ENCODE data around the gene SAMM50.

DNA sequence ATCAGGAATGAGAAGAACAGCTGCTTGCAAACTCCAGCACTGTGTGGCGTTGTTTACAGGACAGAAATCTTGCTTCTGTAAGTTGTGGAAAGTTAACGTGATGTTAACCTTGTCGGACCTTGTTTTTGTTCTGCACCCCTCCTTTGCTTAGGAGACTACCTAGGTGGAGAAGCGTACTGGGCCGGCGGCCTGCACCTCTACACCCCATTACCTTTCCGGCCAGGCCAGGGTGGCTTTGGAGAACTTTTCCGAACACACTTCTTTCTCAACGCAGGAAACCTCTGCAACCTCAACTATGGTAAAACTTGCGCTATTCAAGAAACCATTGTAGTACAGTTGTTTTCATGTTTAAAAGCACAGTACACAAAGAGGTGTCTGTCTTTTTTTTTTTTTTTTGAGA lies 33.7 kb downstream of the SAMM50 start:
- TF ChIP-seq, protein P1, sequence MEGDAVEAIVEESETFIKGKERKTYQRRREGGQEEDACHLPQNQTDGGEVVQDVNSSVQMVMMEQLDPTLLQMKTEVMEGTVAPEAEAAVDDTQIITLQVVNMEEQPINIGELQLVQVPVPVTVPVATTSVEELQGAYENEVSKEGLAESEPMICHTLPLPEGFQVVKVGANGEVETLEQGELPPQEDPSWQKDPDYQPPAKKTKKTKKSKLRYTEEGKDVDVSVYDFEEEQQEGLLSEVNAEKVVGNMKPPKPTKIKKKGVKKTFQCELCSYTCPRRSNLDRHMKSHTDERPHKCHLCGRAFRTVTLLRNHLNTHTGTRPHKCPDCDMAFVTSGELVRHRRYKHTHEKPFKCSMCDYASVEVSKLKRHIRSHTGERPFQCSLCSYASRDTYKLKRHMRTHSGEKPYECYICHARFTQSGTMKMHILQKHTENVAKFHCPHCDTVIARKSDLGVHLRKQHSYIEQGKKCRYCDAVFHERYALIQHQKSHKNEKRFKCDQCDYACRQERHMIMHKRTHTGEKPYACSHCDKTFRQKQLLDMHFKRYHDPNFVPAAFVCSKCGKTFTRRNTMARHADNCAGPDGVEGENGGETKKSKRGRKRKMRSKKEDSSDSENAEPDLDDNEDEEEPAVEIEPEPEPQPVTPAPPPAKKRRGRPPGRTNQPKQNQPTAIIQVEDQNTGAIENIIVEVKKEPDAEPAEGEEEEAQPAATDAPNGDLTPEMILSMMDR (conservative IDR thresholded peaks at IDR 0.05 in 1 of 2, IDR thresholded peaks at IDR 0.05 in 1 of 2; ENCODE audit: low read depth in 1 of 2, low read length in 2 of 2), result no peak
- TF ChIP-seq EZH2 (IDR thresholded peaks at IDR 0.05; ENCODE audit: low read length, missing control alignments), result no peak
